ENCODE measurements around the gene NDST1. TPM values are rescaled to one million over a fixed set of nuclear protein-coding genes. Genes with fewer than 3 reads are reported as not detected.

NDST1 gene
- total RNA-seq, 1 experiment from 2014 or later: 33.1 TPM

- no peak overlapping the region for H3K4me2 ChIP-seq (ENCODE audit: low read length)
- TF ChIP-seq CTCF (IDR thresholded peaks at IDR 0.05 in 2 of 3, conservative IDR thresholded peaks at IDR 0.05 in 1 of 3; ENCODE audit: borderline replicate concordance in 1 of 3, insufficient read depth in 1 of 3, low read depth in 2 of 3, low read length in 2 of 3) (no peak), JUND (IDR thresholded peaks at IDR 0.05) (no peak), ATF3 (IDR thresholded peaks at IDR 0.05) (no peak), TCF7L2 (IDR thresholded peaks at IDR 0.05; ENCODE audit: borderline replicate concordance, extremely low read depth, insufficient read depth, insufficient read length) (no peak), ELF1 (IDR thresholded peaks at IDR 0.05; ENCODE audit: borderline replicate concordance, low read depth) (no peak)
- peaks cover 74% of the 10 kb centered on the region for H3K79me2 ChIP-seq (ENCODE audit: insufficient read depth, low read length)
- no peak overlapping the region for H2AFZ ChIP-seq (ENCODE audit: low read depth, low read length, poor library complexity, severe bottlenecking)
- RAD21 ChIA-PET (ENCODE audit: low non-redundant PET in 1 of 2, low total read pairs in 2 of 2, uncharacterized antibody in 2 of 2, unreplicated experiment in 2 of 2): no interaction called here
- no peaks in the 10 kb centered on the region for H3K9me3 ChIP-seq (ENCODE audit: control insufficient read depth in 1 of 2, insufficient read depth in 1 of 2, low read depth in 1 of 2, low read length in 2 of 2)
- POLR2A ChIA-PET: no interaction called here
- H3K9me2 ChIP-seq (ENCODE audit: insufficient read depth): no peaks in the 10 kb centered on the region
- no TSS peak for BruUV-seq (replicated peaks)
- no peaks in the 10 kb centered on the region for H3K36me3 ChIP-seq (ENCODE audit: control insufficient read depth in 1 of 2, insufficient read depth in 2 of 2, low read length in 2 of 2)
- no peak for ATAC-seq
- intact Hi-C loops (cut with micrococcal nuclease): no loop called here
- no peak overlapping the region for H3K4me3 ChIP-seq (replicated peaks in 1 of 2; ENCODE audit: low read depth in 1 of 2, low read length in 2 of 2)
- H3K27me3 ChIP-seq (ENCODE audit: insufficient read depth, low read length): no peaks in the 10 kb centered on the region
- peaks cover 7 to 34% of the 10 kb centered on the region in 2 experiments; a peak in 3 of 4 replicates for H3K4me1 ChIP-seq (ENCODE audit: control insufficient read depth in 1 of 2, insufficient read depth in 2 of 2, low read length in 2 of 2)
- CTCF ChIA-PET: no interaction called here
- no peak overlapping the region for H3K27ac ChIP-seq (ENCODE audit: low read depth, low read length)
- H3K9ac ChIP-seq (ENCODE audit: low read length): no peak overlapping the region
- no peak for DNase-seq (ENCODE audit: low read depth, low spot score)
- H4K20me1 ChIP-seq (ENCODE audit: insufficient read depth): no peaks in the 10 kb centered on the region; the same call in 1 of the 2 replicates
Measured at GRCh38 chr5:150508277-150508640, 328 bp downstream of the NDST1 start.

- Histone ChIP-seq H3K4me2 (ENCODE audit: low read length) (no peak overlapping the region), H3K79me2 (ENCODE audit: insufficient read depth, low read length) (peaks cover 73% of the 10 kb centered on the region), H2AFZ (ENCODE audit: low read depth, low read length, poor library complexity, severe bottlenecking) (no peak overlapping the region), H3K9me2 (ENCODE audit: insufficient read depth) (no peaks in the 10 kb centered on the region), H3K9me3 (ENCODE audit: control insufficient read depth in 1 of 2, insufficient read depth in 1 of 2, low read depth in 1 of 2, low read length in 2 of 2) (no peaks in the 10 kb centered on the region), H3K4me1 (ENCODE audit: control insufficient read depth in 1 of 2, insufficient read depth in 2 of 2, low read length in 2 of 2) (peaks cover 5 to 29% of the 10 kb centered on the region in 2 experiments; a peak in 3 of 4 replicates), H4K20me1 (ENCODE audit: insufficient read depth) (no peaks in the 10 kb centered on the region; the same call in 1 of the 2 replicates), H3K9ac (ENCODE audit: low read length) (no peak overlapping the region), H3K4me3 (replicated peaks in 1 of 2; ENCODE audit: low read depth in 1 of 2, low read length in 2 of 2) (no peak overlapping the region), H3K36me3 (ENCODE audit: control insufficient read depth in 1 of 2, insufficient read depth in 2 of 2, low read length in 2 of 2) (no peaks in the 10 kb centered on the region), H3K27me3 (ENCODE audit: insufficient read depth, low read length) (no peaks in the 10 kb centered on the region), H3K27ac (ENCODE audit: low read depth, low read length) (no peak overlapping the region)
- ChIA-PET CTCF (no interaction called here), RAD21 (ENCODE audit: low non-redundant PET in 1 of 2, low total read pairs in 2 of 2, uncharacterized antibody in 2 of 2, unreplicated experiment in 2 of 2) (no interaction called here), POLR2A (no interaction called here)
- DNase-seq (ENCODE audit: low read depth, low spot score): no peak
- no TSS peak for BruUV-seq (replicated peaks)
- intact Hi-C loops (cut with micrococcal nuclease): no loop called here
- ATAC-seq: no peak
- TF ChIP-seq SRF (IDR thresholded peaks at IDR 0.05; ENCODE audit: low read depth) (no peak), REST (IDR thresholded peaks at IDR 0.05; ENCODE audit: low read depth) (no peak), RAD21 (IDR thresholded peaks at IDR 0.05; ENCODE audit: low read depth) (no peak), TCF7L2 (IDR thresholded peaks at IDR 0.05; ENCODE audit: borderline replicate concordance, extremely low read depth, insufficient read depth, insufficient read length) (no peak), CBX3 (IDR thresholded peaks at IDR 0.05; ENCODE audit: low read depth) (no peak), EZH2 (IDR thresholded peaks at IDR 0.05) (no peak), SP1 (IDR thresholded peaks at IDR 0.05; ENCODE audit: low read depth) (no peak), POLR2A (IDR thresholded peaks at IDR 0.05; ENCODE audit: borderline replicate concordance, extremely low read depth, insufficient read depth, insufficient read length) (no peak), ATF3 (IDR thresholded peaks at IDR 0.05) (no peak), EGR1 (IDR thresholded peaks at IDR 0.05; ENCODE audit: low read depth) (no peak), MAX (IDR thresholded peaks at IDR 0.05) (no peak), YY1 (IDR thresholded peaks at IDR 0.05; ENCODE audit: extremely low read depth, insufficient replicate concordance, low read depth, low read length) (no peak), EZH2phosphoT487 (IDR thresholded peaks at IDR 0.05; ENCODE audit: borderline replicate concordance) (no peak)
Measured at GRCh38 chr5:150508828-150509227, 897 bp downstream of the NDST1 start.
